MM.1S (cell line): ENCODE results near the gene FAM200B.

Source experiments
- DNase-seq: peaks from one replicate; pipeline ENCODE4 v3.0.0-alpha.2; 2015
- H2AFZ ChIP-seq: fragments of 300-600 bp; sonication (generic); 2 replicates; pipeline ENCODE4 v1.6.0; 2016; ENCODE audit warnings: antibody characterized with exemption, low read length
- H3F3A ChIP-seq: fragments of 300-600 bp; sonication (generic); 2 replicates; pipeline ENCODE4 v1.6.1; 2016; ENCODE audit warnings: mild to moderate bottlenecking, antibody characterized with exemption, low read length, moderate library complexity, mixed read lengths; ENCODE audit not compliant: insufficient read depth
- H3K27ac ChIP-seq: fragments of 300-600 bp; sonication (generic); 2 replicates; pipeline ENCODE4 v1.5.1; 2016; ENCODE audit warnings: mild to moderate bottlenecking, low read length
- H3K27me3 ChIP-seq: fragments of 300-600 bp; sonication (generic); replicated peaks from 2 replicates; pipeline ENCODE4 v1.6.0; 2016; ENCODE audit warnings: low read length; ENCODE audit not compliant: insufficient read depth
- H3K36me3 ChIP-seq: fragments of 300-600 bp; sonication (generic); replicated peaks from 2 replicates; pipeline ENCODE4 v1.6.1; 2016; ENCODE audit warnings: mild to moderate bottlenecking, low read length, mixed read lengths; ENCODE audit not compliant: insufficient read depth
- H3K4me1 ChIP-seq: fragments of 300-600 bp; sonication (generic); 2 replicates; pipeline ENCODE4 v1.6.1; 2016; ENCODE audit warnings: low read length, mixed read lengths
- H3K4me2 ChIP-seq: fragments of 300-600 bp; sonication (generic); 2 replicates; pipeline ENCODE4 v1.6.0; 2016; ENCODE audit warnings: low read depth, low read length
- H3K4me3 ChIP-seq: fragments of 300-600 bp; sonication (generic); 2 replicates; pipeline ENCODE4 v1.5.1; 2016; ENCODE audit warnings: low read length, mixed read lengths
- H3K79me2 ChIP-seq: fragments of 300-600 bp; sonication (generic); 2 replicates; pipeline ENCODE4 v1.6.1; 2016; ENCODE audit warnings: mixed run types, low read length, mixed read lengths
- H3K9ac ChIP-seq: fragments of 300-600 bp; sonication (generic); 2 replicates; pipeline ENCODE4 v1.6.1; 2016; ENCODE audit warnings: low read length, mixed read lengths
- H3K9me2 ChIP-seq: fragments of 300-600 bp; sonication (generic); replicated peaks from 2 replicates; pipeline ENCODE4 v1.6.1; 2016; ENCODE audit warnings: mild to moderate bottlenecking, low read length, mixed read lengths; ENCODE audit not compliant: insufficient read depth
- H3K9me3 ChIP-seq: fragments of 300-600 bp; sonication (generic); replicated peaks from 2 replicates; pipeline ENCODE4 v1.6.1; 2016; ENCODE audit warnings: mild to moderate bottlenecking, low read length, mixed read lengths; ENCODE audit not compliant: insufficient read depth
- H4K20me1 ChIP-seq: fragments of 300-600 bp; sonication (generic); 2 replicates; pipeline ENCODE4 v1.6.1; 2016; ENCODE audit warnings: mild to moderate bottlenecking, low read length, moderate library complexity, mixed read lengths; ENCODE audit not compliant: insufficient read depth
- EZH2 ChIP-seq: fragments of 300-600 bp; sonication (generic); optimal IDR thresholded peaks from 2 replicates; pipeline ENCODE3; 2017; ENCODE audit warnings: low read depth, mild to moderate bottlenecking, antibody characterized with exemption, low read length, mixed read lengths
- EZH2phosphoT487 ChIP-seq: fragments of 300-600 bp; sonication (generic); IDR thresholded peaks from 2 replicates; pipeline ENCODE4 v1.6.1; 2018; ENCODE audit warnings: antibody characterized with exemption, low read length
- TF ChIP-seq, protein P1 (sequence below): fragments of 300-600 bp; sonication (generic); IDR thresholded peaks from 2 replicates; pipeline ENCODE4 v1.5.1; 2016; ENCODE audit warnings: antibody characterized with exemption, low read length, mixed read lengths

The FAM200B gene

DNA sequence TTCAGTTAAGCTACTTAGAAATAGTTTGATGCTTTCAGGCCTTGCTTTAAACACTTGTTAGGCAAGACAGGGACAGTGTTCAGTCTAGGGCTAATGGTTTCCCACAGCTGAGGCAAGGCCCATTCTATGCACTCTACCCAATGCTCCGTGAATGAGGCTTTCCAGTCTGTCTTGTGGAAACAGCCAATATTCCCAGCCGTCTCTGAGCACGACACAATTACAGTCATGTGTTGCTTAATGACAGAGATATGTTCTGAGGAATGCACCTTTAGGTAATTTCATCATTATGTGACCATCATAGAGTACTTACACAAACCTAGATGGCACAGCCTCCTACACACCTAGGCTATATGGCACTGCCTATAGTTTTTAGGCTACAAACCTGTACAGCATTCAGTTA lies 9.5 kb upstream of the FAM200B start:
- no peak for TF ChIP-seq EZH2phosphoT487
- no peak for TF ChIP-seq EZH2
- TF ChIP-seq, protein P1, sequence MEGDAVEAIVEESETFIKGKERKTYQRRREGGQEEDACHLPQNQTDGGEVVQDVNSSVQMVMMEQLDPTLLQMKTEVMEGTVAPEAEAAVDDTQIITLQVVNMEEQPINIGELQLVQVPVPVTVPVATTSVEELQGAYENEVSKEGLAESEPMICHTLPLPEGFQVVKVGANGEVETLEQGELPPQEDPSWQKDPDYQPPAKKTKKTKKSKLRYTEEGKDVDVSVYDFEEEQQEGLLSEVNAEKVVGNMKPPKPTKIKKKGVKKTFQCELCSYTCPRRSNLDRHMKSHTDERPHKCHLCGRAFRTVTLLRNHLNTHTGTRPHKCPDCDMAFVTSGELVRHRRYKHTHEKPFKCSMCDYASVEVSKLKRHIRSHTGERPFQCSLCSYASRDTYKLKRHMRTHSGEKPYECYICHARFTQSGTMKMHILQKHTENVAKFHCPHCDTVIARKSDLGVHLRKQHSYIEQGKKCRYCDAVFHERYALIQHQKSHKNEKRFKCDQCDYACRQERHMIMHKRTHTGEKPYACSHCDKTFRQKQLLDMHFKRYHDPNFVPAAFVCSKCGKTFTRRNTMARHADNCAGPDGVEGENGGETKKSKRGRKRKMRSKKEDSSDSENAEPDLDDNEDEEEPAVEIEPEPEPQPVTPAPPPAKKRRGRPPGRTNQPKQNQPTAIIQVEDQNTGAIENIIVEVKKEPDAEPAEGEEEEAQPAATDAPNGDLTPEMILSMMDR = no peak
- no peaks in the 10 kb centered on the region for H3K36me3 ChIP-seq
- no peak overlapping the region for H3K9ac ChIP-seq
- H3K4me1 ChIP-seq = no peaks in the 10 kb centered on the region
- H3K79me2 ChIP-seq = peaks cover 6% of the 10 kb centered on the region; the same call in 1 of the 2 replicates
- no peak for DNase-seq
- H3K27ac ChIP-seq = no peak overlapping the region
- no peaks in the 10 kb centered on the region for H4K20me1 ChIP-seq
- H3K9me2 ChIP-seq = no peaks in the 10 kb centered on the region
- H3K27me3 ChIP-seq = no peaks in the 10 kb centered on the region
- no peak overlapping the region for H3K4me2 ChIP-seq
- H3K4me3 ChIP-seq = no peak overlapping the region
- no peaks in the 10 kb centered on the region for H3K9me3 ChIP-seq
- 0 out of 2 replicates have a peak, but pooled peaks cover 2% of the 10 kb centered on the region for H3F3A ChIP-seq
- no peak overlapping the region for H2AFZ ChIP-seq

DNA sequence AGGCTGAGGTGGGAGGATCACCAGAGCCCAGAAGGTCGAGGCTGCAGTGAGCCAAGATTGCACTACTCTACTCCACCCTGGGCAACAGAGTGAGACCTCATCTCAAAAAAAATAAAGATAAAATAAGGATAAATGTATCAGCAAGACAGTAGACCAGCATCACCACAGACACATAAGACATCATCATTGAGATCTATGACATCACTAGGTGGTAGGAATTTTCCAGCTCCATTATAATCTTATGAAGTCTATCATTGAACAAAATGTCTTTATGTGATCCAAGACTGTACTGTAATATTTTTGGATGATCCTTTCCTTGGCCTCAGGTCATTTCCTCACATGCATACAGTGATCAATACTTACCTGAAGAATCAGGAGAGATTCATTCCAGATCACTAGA lies 8.3 kb upstream of the FAM200B start:
- Histone ChIP-seq H3F3A (0 out of 2 replicates have a peak, but pooled peaks cover 2% of the 10 kb centered on the region), H3K9me2 (no peaks in the 10 kb centered on the region), H3K27me3 (no peaks in the 10 kb centered on the region), H4K20me1 (no peaks in the 10 kb centered on the region), H3K4me1 (no peaks in the 10 kb centered on the region), H3K9ac (no peak overlapping the region), H3K4me3 (no peak overlapping the region), H2AFZ (no peak overlapping the region), H3K9me3 (no peaks in the 10 kb centered on the region), H3K79me2 (peaks cover 12% of the 10 kb centered on the region), H3K4me2 (no peak overlapping the region), H3K27ac (no peak overlapping the region), H3K36me3 (no peaks in the 10 kb centered on the region)
- TF ChIP-seq, protein P1 = no peak
- TF ChIP-seq EZH2phosphoT487 (no peak), EZH2 (no peak)
- no peak for DNase-seq

DNA sequence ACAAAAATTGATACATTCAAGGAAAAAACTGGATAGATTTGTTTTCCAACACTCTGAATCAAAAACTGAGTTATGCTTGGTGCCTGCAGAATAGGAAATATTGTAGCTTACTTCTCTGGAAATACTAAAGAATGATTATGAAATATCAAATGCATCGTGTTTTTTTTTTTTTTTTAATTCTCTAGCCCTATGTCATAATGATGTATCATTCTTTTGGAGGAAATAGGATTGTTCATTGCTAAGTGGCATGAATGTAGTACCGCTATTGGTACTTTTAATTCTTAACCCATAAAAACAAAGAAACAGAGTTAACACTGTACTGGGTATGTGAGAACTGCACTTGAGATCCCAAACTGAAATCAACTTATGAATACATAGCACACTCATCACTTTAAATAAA lies 7.6 kb upstream of the FAM200B start:
- peaks cover 12% of the 10 kb centered on the region for H3K79me2 ChIP-seq
- no peak overlapping the region for H3K9ac ChIP-seq

More for the DNA sequence above, 7.6 kb upstream of the FAM200B start:
- Histone ChIP-seq H3K4me1 (no peaks in the 10 kb centered on the region), H3K4me3 (no peak overlapping the region), H4K20me1 (no peaks in the 10 kb centered on the region), H3F3A (0 out of 2 replicates have a peak, but pooled peaks cover 2% of the 10 kb centered on the region), H3K36me3 (no peaks in the 10 kb centered on the region), H2AFZ (no peak overlapping the region), H3K4me2 (no peak overlapping the region), H3K9me3 (no peaks in the 10 kb centered on the region), H3K27ac (no peak overlapping the region), H3K9me2 (no peaks in the 10 kb centered on the region), H3K27me3 (no peaks in the 10 kb centered on the region)
- TF ChIP-seq EZH2phosphoT487 = no peak
- TF ChIP-seq, protein P1 = no peak
- no peak for TF ChIP-seq EZH2
- DNase-seq = no peak
